HepG2 (cell line): ENCODE measurements around the gene NACC2. TPM values are rescaled to one million over a fixed set of nuclear protein-coding genes. Genes with fewer than 3 reads are reported as not detected.
A peak's percentile ranks its signal among the peaks of the same experiment; 100 is the strongest.

Source experiments
- ADNP ChIP-seq: sonication (generic); formaldehyde crosslinking; IDR thresholded peaks from 2 replicates; pipeline ENCODE4 v1.4.0; 2020; ENCODE audit warnings: missing genetic modification reagents
- DNMT1 ChIP-seq: sonication (generic); formaldehyde crosslinking; IDR thresholded peaks from 2 replicates; pipeline ENCODE4 v1.5.1; 2020; ENCODE audit warnings: mild to moderate bottlenecking, missing genetic modification reagents
- GATAD1 ChIP-seq: IDR thresholded peaks from 2 replicates; pipeline ENCODE4 v1.6.1; 2016; ENCODE audit warnings: missing genetic modification reagents, missing compliant biosample characterization
- GZF1 ChIP-seq: sonication (generic); formaldehyde crosslinking; IDR thresholded peaks from 2 replicates; pipeline ENCODE4 v1.5.1; 2020; ENCODE audit warnings: mild to moderate bottlenecking, missing genetic modification reagents
- HNF4G ChIP-seq, 2 experiments: sonication (generic) in 1 of 2; formaldehyde crosslinking in 1 of 2; IDR thresholded peaks; 2 replicates each; pipeline versions ENCODE4 v1.4.0 to v1.6.1; 2011 to 2020; ENCODE audit warnings: borderline replicate concordance in 2 of 2, low read depth in 2 of 2, mild to moderate bottlenecking in 2 of 2, low read length in 1 of 2, missing genetic modification reagents in 1 of 2, moderate library complexity in 1 of 2
- HNRNPL ChIP-seq: fragments of 200-400 bp; formaldehyde crosslinking; IDR thresholded peaks from 2 replicates; pipeline ENCODE4 v1.6.1; 2017; ENCODE audit warnings: mild to moderate bottlenecking, low read depth, low read length
- MTF2 ChIP-seq: sonication (generic); formaldehyde crosslinking; IDR thresholded peaks from 2 replicates; pipeline ENCODE4 v1.5.0; 2020; ENCODE audit warnings: missing genetic modification reagents, borderline replicate concordance
- RAD51 ChIP-seq: fragments of 450-650 bp; IDR thresholded peaks from 2 replicates; pipeline ENCODE4 v1.6.1; 2016; ENCODE audit warnings: borderline replicate concordance
- SAFB2 ChIP-seq: sonication (generic); formaldehyde crosslinking; IDR thresholded peaks from 2 replicates; pipeline ENCODE4 v1.5.1; 2020; ENCODE audit warnings: missing genetic modification reagents, low read depth, mild to moderate bottlenecking, borderline replicate concordance
- SMAD1 ChIP-seq: sonication (generic); formaldehyde crosslinking; IDR thresholded peaks from 2 replicates; pipeline ENCODE4 v1.4.0; 2020; ENCODE audit warnings: missing genetic modification reagents, low read depth, mild to moderate bottlenecking, borderline replicate concordance
- SRF ChIP-seq: IDR thresholded peaks from 2 replicates; pipeline ENCODE4 v1.6.1; 2011; ENCODE audit warnings: mild to moderate bottlenecking, low read depth, low read length, moderate library complexity
- STAG1 ChIP-seq: sonication (generic); formaldehyde crosslinking; IDR thresholded peaks from 2 replicates; pipeline ENCODE4 v1.4.0; 2020; ENCODE audit warnings: missing genetic modification reagents
- TAF15 ChIP-seq: fragments of 200-400 bp; formaldehyde crosslinking; IDR thresholded peaks from one replicate; pipeline ENCODE4 v1.6.1; 2018; ENCODE audit warnings: mild to moderate bottlenecking, low read depth, low read length; ENCODE audit not compliant: poor library complexity, severe bottlenecking
- ZNF234 ChIP-seq: sonication (generic); formaldehyde crosslinking; conservative IDR thresholded peaks from 2 replicates; pipeline ENCODE4 v1.5.1; 2020; ENCODE audit warnings: mild to moderate bottlenecking, missing genetic modification reagents
- ZNF343 ChIP-seq: sonication (generic); formaldehyde crosslinking; IDR thresholded peaks from 2 replicates; pipeline ENCODE4 v1.4.0; 2020; ENCODE audit warnings: mild to moderate bottlenecking, missing genetic modification reagents
- ZNF44 ChIP-seq: sonication (generic); formaldehyde crosslinking; IDR thresholded peaks from 2 replicates; pipeline ENCODE4 v1.5.1; 2020; ENCODE audit warnings: mild to moderate bottlenecking, missing genetic modification reagents
- ZNF451 ChIP-seq: sonication (generic); formaldehyde crosslinking; IDR thresholded peaks from 2 replicates; pipeline ENCODE4 v1.5.0; 2020; ENCODE audit warnings: mild to moderate bottlenecking, missing genetic modification reagents
- polyA plus RNA-seq, 8 experiments: library from polyadenylated mRNA; depleted of rRNA in 3 of 8; stranded (reverse) in 7 of 8; unstranded in 1 of 8; fragments of >200 nt; fragmentation: Illumina TruSeq in 4 of 8; extraction: Trizol in 4 of 8; gene quantifications; 2 replicates each; pipeline versions ENCODE4 v1.2.1 to v1.2.3, GENCODE V29; 2011 to 2016; ENCODE audit warnings: low read depth in 4 of 8, missing spikeins in 1 of 8, mixed read lengths in 1 of 8; ENCODE audit not compliant: insufficient read depth in 1 of 8
- total RNA-seq, 5 experiments: library from RNA; depleted of rRNA; stranded (reverse); fragments of >200 nt; fragmentation: Illumina TruSeq; extraction: Trizol; gene quantifications; 2 replicates each; pipeline ENCODE4 v1.2.3, GENCODE V29; 2016; ENCODE audit warnings: low read depth in 1 of 5
- TF ChIP-seq, protein P1 (sequence below), 2 experiments: sonication (generic) in 1 of 2; formaldehyde crosslinking in 1 of 2; IDR thresholded peaks; 2 replicates each; pipeline versions ENCODE4 v1.4.0 to v1.6.1; 2016 to 2020; ENCODE audit warnings: borderline replicate concordance in 1 of 2, low read depth in 1 of 2, mild to moderate bottlenecking in 1 of 2, missing genetic modification reagents in 1 of 2
- TF ChIP-seq, protein P2 (sequence below): sonication (generic); formaldehyde crosslinking; IDR thresholded peaks from 2 replicates; pipeline ENCODE4 v1.9.0; 2021; ENCODE audit warnings: missing genetic modification reagents, borderline replicate concordance
- TF ChIP-seq, protein P3 (sequence below): sonication (generic); formaldehyde crosslinking; IDR thresholded peaks from 2 replicates; pipeline ENCODE4 v1.8.1; 2023; ENCODE audit warnings: mild to moderate bottlenecking, missing genetic modification reagents

The NACC2 gene
- total and polyA plus RNA-seq, 2 of the 13 experiments (the other 11 are each of a cell fraction or from before 2014, with no cell fraction given), result 5.9 to 12.3 TPM

DNA sequence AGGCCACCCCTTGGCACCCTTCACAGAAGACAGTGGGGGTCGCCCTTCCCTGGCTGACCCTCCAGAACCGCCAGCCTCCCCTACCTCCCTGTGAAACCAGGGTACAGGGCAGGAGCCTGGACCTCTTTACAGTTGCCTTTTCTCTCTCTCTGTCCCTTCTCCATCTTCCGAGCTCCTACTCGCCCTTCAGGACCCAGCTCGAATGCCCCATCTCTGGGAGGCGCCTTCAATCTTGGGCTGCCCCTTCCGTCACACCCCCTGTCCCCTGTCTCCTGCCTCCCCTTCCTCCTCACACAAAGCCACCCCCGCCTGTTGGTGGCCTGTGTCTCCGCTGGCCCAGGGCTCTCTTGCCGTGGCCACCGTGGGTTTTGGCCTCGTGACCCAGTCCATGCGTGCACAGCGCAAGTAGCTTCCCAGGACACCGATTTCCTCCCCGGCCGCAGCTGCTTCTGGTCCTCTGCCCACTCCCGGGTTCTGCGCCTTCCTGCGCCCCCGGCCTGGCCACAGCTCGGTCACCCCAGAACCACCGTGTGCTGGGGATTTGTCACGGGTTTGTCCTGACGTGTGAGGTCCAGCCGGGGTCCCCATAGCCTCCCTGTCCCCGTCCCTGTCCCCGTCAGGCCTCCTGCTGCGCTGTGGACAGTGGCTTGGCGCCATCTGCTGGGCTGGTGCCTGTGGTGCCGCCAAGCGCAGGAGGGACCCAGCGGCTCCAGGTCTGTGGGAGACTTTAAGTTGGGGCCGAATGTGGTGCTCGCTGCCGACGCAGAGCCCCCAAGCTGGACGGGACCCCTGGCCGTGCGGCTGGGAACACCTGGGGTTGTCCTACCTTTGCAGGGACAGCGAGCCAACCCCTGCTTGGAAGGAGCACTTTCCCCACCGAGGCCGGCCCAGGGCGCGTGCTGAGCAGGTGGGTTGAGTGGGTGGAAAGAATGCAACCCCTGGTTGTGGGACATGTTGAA, 27.6 kb upstream of the NACC2 start (continued):
- TF ChIP-seq, protein P1, sequence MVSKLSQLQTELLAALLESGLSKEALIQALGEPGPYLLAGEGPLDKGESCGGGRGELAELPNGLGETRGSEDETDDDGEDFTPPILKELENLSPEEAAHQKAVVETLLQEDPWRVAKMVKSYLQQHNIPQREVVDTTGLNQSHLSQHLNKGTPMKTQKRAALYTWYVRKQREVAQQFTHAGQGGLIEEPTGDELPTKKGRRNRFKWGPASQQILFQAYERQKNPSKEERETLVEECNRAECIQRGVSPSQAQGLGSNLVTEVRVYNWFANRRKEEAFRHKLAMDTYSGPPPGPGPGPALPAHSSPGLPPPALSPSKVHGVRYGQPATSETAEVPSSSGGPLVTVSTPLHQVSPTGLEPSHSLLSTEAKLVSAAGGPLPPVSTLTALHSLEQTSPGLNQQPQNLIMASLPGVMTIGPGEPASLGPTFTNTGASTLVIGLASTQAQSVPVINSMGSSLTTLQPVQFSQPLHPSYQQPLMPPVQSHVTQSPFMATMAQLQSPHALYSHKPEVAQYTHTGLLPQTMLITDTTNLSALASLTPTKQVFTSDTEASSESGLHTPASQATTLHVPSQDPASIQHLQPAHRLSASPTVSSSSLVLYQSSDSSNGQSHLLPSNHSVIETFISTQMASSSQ (IDR thresholded peaks at IDR 0.05; ENCODE audit: low read depth), result no peak
- TF ChIP-seq, protein P1 (CRISPR knock-in tag; IDR thresholded peaks at IDR 0.05; ENCODE audit: borderline replicate concordance), result no peak
- TF ChIP-seq DNMT1 (CRISPR knock-in tag) (0 out of 2 replicates have a peak, but pooled peaks have one; percentile 66), TAF15 (no peak), MTF2 (0 out of 2 replicates have a peak, but pooled peaks have one; percentile 76), STAG1 (peak; percentile 100), ZNF451 (CRISPR knock-in tag) (0 out of 2 replicates have a peak, but pooled peaks have one; percentile 41), SAFB2 (CRISPR knock-in tag) (no peak), ZNF343 (CRISPR knock-in tag) (no peak), GATAD1 (CRISPR knock-in tag) (peak; percentile 41; the same call in 1 of the 2 replicates), HNRNPL (no peak), GZF1 (CRISPR knock-in tag) (no peak), HNF4G (IDR thresholded peaks at IDR 0.05; ENCODE audit: borderline replicate concordance, low read depth, low read length) (no peak), HNF4G (CRISPR knock-in tag; IDR thresholded peaks at IDR 0.05; ENCODE audit: borderline replicate concordance, low read depth) (0 out of 2 replicates have a peak, but pooled peaks have one; percentile 55), RAD51 (no peak), ADNP (no peak), ZNF234 (CRISPR knock-in tag) (no peak), SRF (no peak), ZNF44 (0 out of 2 replicates have a peak, but pooled peaks have one; percentile 28), SMAD1 (CRISPR knock-in tag) (peak; percentile 81; the same call in 1 of the 2 replicates)
- TF ChIP-seq, protein P2, sequence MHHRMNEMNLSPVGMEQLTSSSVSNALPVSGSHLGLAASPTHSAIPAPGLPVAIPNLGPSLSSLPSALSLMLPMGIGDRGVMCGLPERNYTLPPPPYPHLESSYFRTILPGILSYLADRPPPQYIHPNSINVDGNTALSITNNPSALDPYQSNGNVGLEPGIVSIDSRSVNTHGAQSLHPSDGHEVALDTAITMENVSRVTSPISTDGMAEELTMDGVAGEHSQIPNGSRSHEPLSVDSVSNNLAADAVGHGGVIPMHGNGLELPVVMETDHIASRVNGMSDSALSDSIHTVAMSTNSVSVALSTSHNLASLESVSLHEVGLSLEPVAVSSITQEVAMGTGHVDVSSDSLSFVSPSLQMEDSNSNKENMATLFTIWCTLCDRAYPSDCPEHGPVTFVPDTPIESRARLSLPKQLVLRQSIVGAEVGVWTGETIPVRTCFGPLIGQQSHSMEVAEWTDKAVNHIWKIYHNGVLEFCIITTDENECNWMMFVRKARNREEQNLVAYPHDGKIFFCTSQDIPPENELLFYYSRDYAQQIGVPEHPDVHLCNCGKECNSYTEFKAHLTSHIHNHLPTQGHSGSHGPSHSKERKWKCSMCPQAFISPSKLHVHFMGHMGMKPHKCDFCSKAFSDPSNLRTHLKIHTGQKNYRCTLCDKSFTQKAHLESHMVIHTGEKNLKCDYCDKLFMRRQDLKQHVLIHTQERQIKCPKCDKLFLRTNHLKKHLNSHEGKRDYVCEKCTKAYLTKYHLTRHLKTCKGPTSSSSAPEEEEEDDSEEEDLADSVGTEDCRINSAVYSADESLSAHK, result 0 out of 2 replicates have a peak, but pooled peaks have one; percentile 30
- TF ChIP-seq, protein P3, sequence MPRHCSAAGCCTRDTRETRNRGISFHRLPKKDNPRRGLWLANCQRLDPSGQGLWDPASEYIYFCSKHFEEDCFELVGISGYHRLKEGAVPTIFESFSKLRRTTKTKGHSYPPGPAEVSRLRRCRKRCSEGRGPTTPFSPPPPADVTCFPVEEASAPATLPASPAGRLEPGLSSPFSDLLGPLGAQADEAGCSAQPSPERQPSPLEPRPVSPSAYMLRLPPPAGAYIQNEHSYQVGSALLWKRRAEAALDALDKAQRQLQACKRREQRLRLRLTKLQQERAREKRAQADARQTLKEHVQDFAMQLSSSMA, result peak; percentile 43; the same call in 1 of the 2 replicates
